SK-N-MC (cell line): ENCODE data around the gene CZIB.

ENCODE experiments used
- EZH2 ChIP-seq: fragments of 200-600 bp; sonication (generic); IDR thresholded peaks from one replicate; pipeline ENCODE4 v1.6.1; 2017; ENCODE audit warnings: antibody characterized with exemption
- POLR2AphosphoS5 ChIP-seq: IDR thresholded peaks from 2 replicates; pipeline ENCODE4 v1.6.1; 2012; ENCODE audit warnings: mild to moderate bottlenecking, low read depth, low read length, borderline replicate concordance

- TF ChIP-seq EZH2 (no peak), POLR2AphosphoS5 (peak; percentile 96)
Measured at GRCh38 chr1:53238197-53239155, 18.0 kb upstream of the CZIB start, which contains the start of gene MAGOH.
